SK-N-SH treated with all-trans-retinoic acid at 6 μM for 48 hours (cell line): ENCODE results near the gene SLC16A4.

Source experiments
- ATAC-seq: fragments of 200-7000 bp; cut with Tn5 transposase; 3 replicates; pipeline ENCODE4 v1.9.1; 2020; ENCODE audit warnings: mild to moderate bottlenecking, moderate library complexity
- ARNTL ChIP-seq: fragments of 450-650 bp; formaldehyde crosslinking; IDR thresholded peaks from 2 replicates; pipeline ENCODE4 v1.5.0; 2020; ENCODE audit warnings: low read depth, mild to moderate bottlenecking, moderate library complexity, borderline replicate concordance
- BACH2 ChIP-seq: fragments of 250-450 bp; sonication (Bioruptor Pico); IDR thresholded peaks from 2 replicates; pipeline ENCODE4 v1.9.0; 2021; ENCODE audit warnings: mild to moderate bottlenecking, borderline replicate concordance
- CREB5 ChIP-seq: fragments of 250-450 bp; sonication (Bioruptor Pico); IDR thresholded peaks from 2 replicates; pipeline ENCODE4 v1.5.1; 2020; ENCODE audit warnings: low read depth, mild to moderate bottlenecking, moderate library complexity
- CSDC2 ChIP-seq: fragments of 250-450 bp; sonication (Bioruptor Pico); IDR thresholded peaks from 2 replicates; pipeline ENCODE4 v1.5.0; 2020; ENCODE audit warnings: mild to moderate bottlenecking, moderate library complexity
- CSRNP3 ChIP-seq: fragments of 250-450 bp; sonication (Bioruptor Pico); IDR thresholded peaks from 2 replicates; pipeline ENCODE4 v1.5.1; 2021; ENCODE audit warnings: mild to moderate bottlenecking, moderate library complexity
- ESRRG ChIP-seq: fragments of 250-450 bp; sonication (Bioruptor Pico); IDR thresholded peaks from 2 replicates; pipeline ENCODE4 v1.6.1; 2021; ENCODE audit warnings: mild to moderate bottlenecking
- GLIS3 ChIP-seq: fragments of 250-450 bp; sonication (Bioruptor Pico); IDR thresholded peaks from 2 replicates; pipeline ENCODE4 v1.5.0; 2020; ENCODE audit warnings: mild to moderate bottlenecking, moderate library complexity
- ISL1 ChIP-seq: fragments of 250-450 bp; sonication (Bioruptor Pico); IDR thresholded peaks from 2 replicates; pipeline ENCODE4 v2.1.2; 2022; ENCODE audit warnings: mild to moderate bottlenecking, moderate library complexity
- OSR1 ChIP-seq: fragments of 250-450 bp; sonication (Bioruptor Pico); IDR thresholded peaks from 2 replicates; pipeline ENCODE4 v1.8.0; 2022; ENCODE audit warnings: moderate library complexity, mild to moderate bottlenecking, inconsistent platforms
- PATZ1 ChIP-seq: fragments of 250-450 bp; sonication (Bioruptor Pico); IDR thresholded peaks from 2 replicates; pipeline ENCODE4 v1.8.0; 2020; ENCODE audit warnings: mild to moderate bottlenecking, moderate library complexity, borderline replicate concordance
- POU6F1 ChIP-seq: fragments of 250-450 bp; sonication (Bioruptor Pico); IDR thresholded peaks from 2 replicates; pipeline ENCODE4 v1.8.0; 2021; ENCODE audit warnings: low read depth, mild to moderate bottlenecking, moderate library complexity, borderline replicate concordance
- PPARA ChIP-seq: fragments of 250-450 bp; sonication (Bioruptor Pico); IDR thresholded peaks from 2 replicates; pipeline ENCODE4 v1.5.0; 2020; ENCODE audit warnings: mild to moderate bottlenecking, borderline replicate concordance
- RARB ChIP-seq: fragments of 250-450 bp; sonication (Bioruptor Pico); IDR thresholded peaks from 2 replicates; pipeline ENCODE4 v1.8.0; 2021; ENCODE audit warnings: mild to moderate bottlenecking, moderate library complexity
- SNAI2 ChIP-seq: fragments of 250-450 bp; sonication (Bioruptor Pico); IDR thresholded peaks from 2 replicates; pipeline ENCODE4 v1.5.0; 2020; ENCODE audit warnings: mild to moderate bottlenecking, moderate library complexity
- TCF4 ChIP-seq: fragments of 250-450 bp; sonication (Bioruptor Pico); IDR thresholded peaks from 2 replicates; pipeline ENCODE4 v1.8.0; 2021; ENCODE audit warnings: mild to moderate bottlenecking, moderate library complexity, borderline replicate concordance
- TOX ChIP-seq: fragments of 250-450 bp; sonication (Bioruptor Pico); IDR thresholded peaks from 2 replicates; pipeline ENCODE4 v1.8.0; 2021; ENCODE audit warnings: mild to moderate bottlenecking, moderate library complexity, borderline replicate concordance
- TSHZ2 ChIP-seq: fragments of 250-450 bp; sonication (Bioruptor Pico); IDR thresholded peaks from 2 replicates; pipeline ENCODE4 v1.5.0; 2020; ENCODE audit warnings: mild to moderate bottlenecking, moderate library complexity
- ZC3H10 ChIP-seq: fragments of 250-450 bp; sonication (Bioruptor Pico); IDR thresholded peaks from 2 replicates; pipeline ENCODE4 v1.5.1; 2021; ENCODE audit warnings: mild to moderate bottlenecking, moderate library complexity
- ZFP3 ChIP-seq: fragments of 250-450 bp; sonication (Bioruptor Pico); IDR thresholded peaks from 2 replicates; pipeline ENCODE4 v1.5.0; 2020; ENCODE audit warnings: mild to moderate bottlenecking, moderate library complexity
- ZFP30 ChIP-seq: fragments of 450-650 bp; formaldehyde crosslinking; IDR thresholded peaks from 2 replicates; pipeline ENCODE4 v1.5.0; 2022; ENCODE audit warnings: mild to moderate bottlenecking, moderate library complexity
- ZNF565 ChIP-seq: fragments of 450-650 bp; formaldehyde crosslinking; conservative IDR thresholded peaks from 2 replicates; pipeline ENCODE4 v1.5.0; 2020; ENCODE audit warnings: low read depth, mild to moderate bottlenecking, moderate library complexity
- ZNF70 ChIP-seq: fragments of 450-650 bp; formaldehyde crosslinking; IDR thresholded peaks from 2 replicates; pipeline ENCODE4 v1.5.0; 2020; ENCODE audit warnings: mild to moderate bottlenecking, moderate library complexity
- ZNF8 ChIP-seq: fragments of 450-650 bp; formaldehyde crosslinking; IDR thresholded peaks from 2 replicates; pipeline ENCODE4 v1.5.0; 2020; ENCODE audit warnings: mild to moderate bottlenecking, moderate library complexity

SLC16A4 gene

GRCh38 chr1:110412576-110412975 lies 21.8 kb upstream of the SLC16A4 start:
- TF ChIP-seq OSR1 (CRISPR knock-in tag) = no peak
- TF ChIP-seq, all 23 proteins: peak for 0
- ATAC-seq = peak; percentile 88

GRCh38 chr1:110411173-110411735 lies 20.4 kb upstream of the SLC16A4 start:
- ATAC-seq = no peak

GRCh38 chr1:110409316-110409715 lies 18.5 kb upstream of the SLC16A4 start:
- no peak for ATAC-seq
- TF ChIP-seq TCF4 (no peak), ZFP30 (CRISPR knock-in tag) (no peak), SNAI2 (CRISPR knock-in tag) (no peak), CREB5 (CRISPR knock-in tag) (no peak), CSRNP3 (no peak), POU6F1 (no peak), ESRRG (CRISPR knock-in tag) (no peak), TSHZ2 (CRISPR knock-in tag) (no peak), ZNF70 (no peak), BACH2 (CRISPR knock-in tag) (no peak), GLIS3 (CRISPR knock-in tag) (no peak), PPARA (CRISPR knock-in tag) (no peak), OSR1 (CRISPR knock-in tag) (no peak)

More at GRCh38 chr1:110411173-110411735, 20.4 kb upstream of the SLC16A4 start:
- TF ChIP-seq SNAI2 (CRISPR knock-in tag) = no peak
- no peak for TF ChIP-seq ZFP30 (CRISPR knock-in tag)
- TF ChIP-seq ZNF70 = no peak
- no peak for TF ChIP-seq ESRRG (CRISPR knock-in tag)
- no peak for TF ChIP-seq PATZ1 (CRISPR knock-in tag)
- no peak for TF ChIP-seq CSDC2 (CRISPR knock-in tag)
- no peak for TF ChIP-seq POU6F1
- TF ChIP-seq CREB5 (CRISPR knock-in tag) = no peak
- no peak for TF ChIP-seq BACH2 (CRISPR knock-in tag)
- no peak for TF ChIP-seq TOX (CRISPR knock-in tag)
- no peak for TF ChIP-seq OSR1 (CRISPR knock-in tag)
- no peak for TF ChIP-seq TCF4
- TF ChIP-seq ARNTL = no peak
- no peak for TF ChIP-seq ZNF565 (CRISPR knock-in tag)
- TF ChIP-seq ZC3H10 (CRISPR knock-in tag) = no peak
- TF ChIP-seq ZFP3 = no peak
- TF ChIP-seq RARB (CRISPR knock-in tag) = no peak
- no peak for TF ChIP-seq GLIS3 (CRISPR knock-in tag)
- TF ChIP-seq ISL1 = no peak
- TF ChIP-seq ZNF8 (CRISPR knock-in tag) = no peak
